Fibroblast of lung (primary cell): ENCODE data around the gene DIP2C.

Source experiments
- CTCF ChIP-seq, 2 donors: IDR thresholded peaks in 1 of 2; conservative IDR thresholded peaks in 1 of 2; 1 replicate in 1 of 2; 2 replicates in 1 of 2; pipeline ENCODE4 v1.5.1; 2011 to 2012; ENCODE audit warnings: low read length in 2 of 2, control low read depth in 1 of 2, inconsistent platforms in 1 of 2, low read depth in 1 of 2, mild to moderate bottlenecking in 1 of 2
- EZH2 ChIP-seq: IDR thresholded peaks from 2 replicates; pipeline ENCODE4 v1.5.1; 2012; ENCODE audit warnings: low read length, control low read depth, mild to moderate bottlenecking; ENCODE audit errors: missing control alignments

GRCh38 chr10:408236-408635 is 281.2 kb downstream of the DIP2C start:
- no peak for TF ChIP-seq CTCF (conservative IDR thresholded peaks at IDR 0.05 in 1 of 2, IDR thresholded peaks at IDR 0.05 in 1 of 2; ENCODE audit: low read depth in 1 of 2, low read length in 2 of 2)
- TF ChIP-seq EZH2 = no peak
